CD4-positive, alpha-beta T cell treated with Interleukin-17A for 1 hour (primary cell): ENCODE measurements around the gene PRSS33.

Experiments used
- DNase-seq: peaks from one replicate; pipeline ENCODE4 v3.0.0-alpha.2; 2020

The PRSS33 gene

GRCh38 chr16:2737895-2738418 is 49.4 kb downstream of the PRSS33 start:
- DNase-seq, result no peak

- DNase-seq, result no peak
These were observed 50.1 kb downstream of the PRSS33 start for GRCh38 chr16:2737238-2737605.

GRCh38 chr16:2736476-2737237 is 50.7 kb downstream of the PRSS33 start:
- no peak for DNase-seq

- DNase-seq, result no peak
These were observed 52.4 kb downstream of the PRSS33 start for GRCh38 chr16:2734844-2735515.
